Measurements from ENCODE around the gene CDKN2B.

The CDKN2B gene

DNA sequence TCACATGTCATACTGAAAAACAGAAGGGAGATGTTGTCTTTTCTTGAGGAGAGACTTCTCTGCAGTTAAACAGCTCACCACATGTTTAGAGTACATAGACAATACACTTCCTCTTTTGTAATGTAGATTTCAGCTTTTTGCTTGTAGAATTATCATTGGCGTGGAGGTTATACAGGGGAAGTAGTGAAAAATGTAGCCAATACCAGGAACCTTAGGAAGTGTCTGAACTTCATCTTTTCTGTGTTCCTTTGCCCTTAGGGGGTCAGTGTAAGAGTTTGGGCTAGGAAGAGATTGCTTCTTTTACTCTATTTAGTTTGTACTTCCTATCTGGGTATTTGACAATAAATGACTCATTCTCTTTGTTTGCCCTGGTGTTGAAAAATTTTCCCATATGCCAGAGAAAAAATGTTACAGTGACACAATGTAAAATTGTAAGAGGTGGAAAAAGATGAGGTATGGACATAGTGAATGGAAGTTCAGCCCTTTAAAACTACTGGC is 21.0 kb upstream of the CDKN2B start:
- no peak overlapping the region for H3K4me3 ChIP-seq (ENCODE audit: low read depth, low read length)
- in situ Hi-C loops (cut with HindIII; ENCODE audit: low sequenced_read_pairs): loop anchor here (25.0 kb wide), 1 partner anchor 207 kb away; no protein-coding TSS in a partner anchor
- no peak for DNase-seq (ENCODE audit: low read depth)
- TF ChIP-seq, protein P1, sequence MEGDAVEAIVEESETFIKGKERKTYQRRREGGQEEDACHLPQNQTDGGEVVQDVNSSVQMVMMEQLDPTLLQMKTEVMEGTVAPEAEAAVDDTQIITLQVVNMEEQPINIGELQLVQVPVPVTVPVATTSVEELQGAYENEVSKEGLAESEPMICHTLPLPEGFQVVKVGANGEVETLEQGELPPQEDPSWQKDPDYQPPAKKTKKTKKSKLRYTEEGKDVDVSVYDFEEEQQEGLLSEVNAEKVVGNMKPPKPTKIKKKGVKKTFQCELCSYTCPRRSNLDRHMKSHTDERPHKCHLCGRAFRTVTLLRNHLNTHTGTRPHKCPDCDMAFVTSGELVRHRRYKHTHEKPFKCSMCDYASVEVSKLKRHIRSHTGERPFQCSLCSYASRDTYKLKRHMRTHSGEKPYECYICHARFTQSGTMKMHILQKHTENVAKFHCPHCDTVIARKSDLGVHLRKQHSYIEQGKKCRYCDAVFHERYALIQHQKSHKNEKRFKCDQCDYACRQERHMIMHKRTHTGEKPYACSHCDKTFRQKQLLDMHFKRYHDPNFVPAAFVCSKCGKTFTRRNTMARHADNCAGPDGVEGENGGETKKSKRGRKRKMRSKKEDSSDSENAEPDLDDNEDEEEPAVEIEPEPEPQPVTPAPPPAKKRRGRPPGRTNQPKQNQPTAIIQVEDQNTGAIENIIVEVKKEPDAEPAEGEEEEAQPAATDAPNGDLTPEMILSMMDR (IDR thresholded peaks at IDR 0.05; ENCODE audit: low read depth, low read length, missing control alignments): no peak

DNA sequence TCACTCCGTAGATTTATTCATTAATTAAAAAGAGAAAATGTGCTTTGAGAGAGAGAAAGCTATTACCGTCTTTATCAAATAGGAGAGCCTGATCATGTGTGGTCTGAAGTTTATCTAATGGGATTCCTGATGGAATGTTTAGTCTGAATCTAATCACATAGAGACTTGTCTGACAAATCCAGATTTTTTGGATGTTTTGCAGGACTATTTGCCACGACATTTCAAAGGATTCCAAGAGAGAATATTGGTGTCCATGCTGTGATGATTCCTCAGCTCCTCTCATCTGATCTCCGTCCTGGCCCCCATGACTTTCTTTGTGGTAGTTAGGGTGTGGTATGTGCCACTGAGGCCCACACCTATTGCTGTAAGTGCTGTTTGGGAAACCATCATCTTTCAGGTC is 20.1 kb upstream of the CDKN2B start:
- TF ChIP-seq, protein P1 (IDR thresholded peaks at IDR 0.05; ENCODE audit: low read depth, low read length, missing control alignments): no peak
- in situ Hi-C loops (cut with HindIII; ENCODE audit: low sequenced_read_pairs): loop anchor here (25.0 kb wide), 1 partner anchor 208 kb away; no protein-coding TSS in a partner anchor
- H3K4me3 ChIP-seq (ENCODE audit: low read depth, low read length): no peak overlapping the region
- no peak for DNase-seq (ENCODE audit: low read depth)

DNA sequence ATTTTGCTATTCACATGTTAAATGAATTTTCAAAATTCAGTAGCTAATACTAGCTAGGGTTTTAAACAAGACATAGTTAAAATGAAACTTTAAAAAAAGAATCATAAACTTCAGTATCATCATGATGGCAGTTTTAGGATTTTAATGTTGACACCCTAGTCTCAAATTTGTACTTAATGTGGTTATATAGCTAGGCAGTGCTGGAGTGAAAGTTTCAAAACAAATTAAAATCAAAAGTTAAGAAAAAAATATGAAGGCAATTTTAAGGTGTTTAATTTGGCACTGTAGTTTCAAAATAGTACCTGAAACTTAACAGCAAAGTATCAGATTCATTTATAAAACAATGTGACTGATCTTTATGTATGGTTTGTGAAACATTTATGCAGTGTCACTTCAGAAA is 19.3 kb upstream of the CDKN2B start:
- in situ Hi-C loops (cut with HindIII; ENCODE audit: low sequenced_read_pairs): loop anchor here (25.0 kb wide), 1 partner anchor 209 kb away; no protein-coding TSS in a partner anchor
- DNase-seq (ENCODE audit: low read depth): no peak
- TF ChIP-seq, protein P1 (IDR thresholded peaks at IDR 0.05; ENCODE audit: low read depth, low read length, missing control alignments): no peak
- H3K4me3 ChIP-seq (ENCODE audit: low read depth, low read length): no peak overlapping the region

DNA sequence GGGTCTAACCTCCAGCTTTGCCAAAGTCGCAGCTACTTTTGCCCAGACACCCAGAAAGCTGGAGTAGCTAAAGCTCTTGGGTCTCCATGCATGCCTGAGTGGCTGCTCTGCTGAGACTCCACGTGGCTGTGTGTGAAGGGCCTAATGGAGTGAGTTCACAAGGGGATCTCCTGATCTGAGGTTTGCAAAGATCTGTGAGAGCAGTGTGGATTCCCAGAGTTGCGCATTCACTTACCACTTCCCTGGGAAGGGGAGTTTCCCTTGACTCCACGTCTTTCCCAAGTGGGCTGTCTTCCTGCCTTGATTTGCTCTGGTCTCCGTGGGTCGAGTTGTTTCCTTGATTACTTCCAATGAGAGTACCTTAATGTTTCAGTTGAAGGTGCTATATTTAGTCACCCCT is 17.6 kb upstream of the CDKN2B start:
- no peak for DNase-seq (ENCODE audit: low read depth)
- TF ChIP-seq, protein P1 (IDR thresholded peaks at IDR 0.05; ENCODE audit: low read depth, low read length, missing control alignments): no peak
- in situ Hi-C loops (cut with HindIII; ENCODE audit: low sequenced_read_pairs): loop anchor here (25.0 kb wide), 1 partner anchor 211 kb away; no protein-coding TSS in a partner anchor
- H3K4me3 ChIP-seq (ENCODE audit: low read depth, low read length): no peak overlapping the region

DNA sequence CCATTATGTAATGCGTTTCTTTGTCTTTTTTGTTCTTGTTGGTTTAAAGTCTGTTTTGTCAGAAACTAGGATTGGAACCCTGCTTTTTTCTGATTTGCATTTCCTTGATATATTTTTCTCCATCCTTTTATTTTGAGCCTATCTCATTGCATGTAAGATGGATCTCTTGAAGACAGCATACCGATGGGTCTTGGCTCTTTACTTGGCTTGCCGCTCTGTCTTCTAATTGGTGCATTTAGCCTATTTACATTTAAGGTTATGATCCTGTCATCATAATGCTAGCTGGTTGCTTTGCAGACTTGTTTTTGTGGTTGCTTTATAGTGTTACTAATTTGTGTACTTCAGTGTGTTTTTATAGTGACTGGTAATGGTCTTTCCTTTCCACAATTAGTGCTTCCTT is 13.3 kb upstream of the CDKN2B start:
- H3K4me3 ChIP-seq (ENCODE audit: low read depth, low read length): no peak overlapping the region
- TF ChIP-seq, protein P1 (IDR thresholded peaks at IDR 0.05; ENCODE audit: low read depth, low read length, missing control alignments): no peak
- no peak for DNase-seq (ENCODE audit: low read depth)
- in situ Hi-C loops (cut with HindIII; ENCODE audit: low sequenced_read_pairs): loop anchor here (25.0 kb wide), 1 partner anchor 210 kb away; the partner anchor contains the start of gene MTAP

DNA sequence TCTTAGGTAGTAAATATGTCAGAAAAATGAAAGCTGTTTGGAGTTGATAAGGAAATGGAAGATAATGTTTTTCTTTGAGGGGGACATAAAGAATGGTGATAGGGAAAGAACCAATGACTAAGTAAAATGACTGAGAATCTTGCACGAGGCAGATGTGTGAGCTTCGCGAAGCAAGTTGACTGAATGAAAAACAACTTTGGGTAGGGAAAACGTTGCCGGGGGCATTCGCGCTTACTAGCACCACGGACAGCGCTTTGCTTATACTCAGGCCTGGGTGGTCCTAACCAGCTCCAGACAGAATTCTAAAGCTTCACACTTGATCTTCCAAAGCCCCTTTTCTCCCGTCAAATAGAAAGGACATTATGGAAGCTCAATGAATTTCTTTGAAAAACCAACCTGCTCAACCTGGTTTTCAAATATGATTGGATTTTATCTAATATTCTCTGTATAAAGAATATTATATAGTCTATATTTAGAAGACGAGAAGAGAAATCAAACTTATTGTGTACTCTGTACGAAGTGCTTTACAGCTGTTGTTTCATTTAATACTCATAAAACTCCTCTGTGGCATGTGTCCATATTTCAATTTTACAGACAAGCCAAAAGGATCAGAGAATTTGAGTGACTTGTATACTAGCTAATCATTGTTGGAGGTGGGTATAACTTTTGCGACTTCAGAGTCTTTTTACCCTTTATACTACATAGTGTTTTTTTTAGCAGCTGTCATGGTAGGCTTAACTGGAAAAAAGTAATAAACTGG is 1.9 kb upstream of the CDKN2B start:
- no peak for DNase-seq (ENCODE audit: low read depth)
- in situ Hi-C loops (cut with HindIII; ENCODE audit: low sequenced_read_pairs): loop anchor here (25.0 kb wide), 1 partner anchor 199 kb away; the partner anchor contains the start of gene MTAP
- TF ChIP-seq, protein P1 (IDR thresholded peaks at IDR 0.05; ENCODE audit: low read depth, low read length, missing control alignments): no peak
- H3K4me3 ChIP-seq (ENCODE audit: low read depth, low read length): no peak overlapping the region

Data from astrocyte of the cerebellum (primary cell).